ENCODE data around the gene HIC1. TPM values are rescaled to one million over a fixed set of nuclear protein-coding genes. Genes with fewer than 3 reads are reported as not detected.

The HIC1 gene
- total and polyA plus RNA-seq, 2 experiments from 2014 or later = 0.17 to 0.26 TPM

GRCh38 chr17:2040219-2040827 lies 14.6 kb upstream of the HIC1 start:
- Histone ChIP-seq H3K27me3 (ENCODE audit: insufficient read depth) (peaks cover 7% of the 10 kb centered on the region; the same call in 1 of the 2 replicates), H3K27ac (ENCODE audit: low read depth) (no peak overlapping the region), H3K4me2 (no peak overlapping the region), H3K4me1 (ENCODE audit: insufficient read depth) (peaks cover 7% of the 10 kb centered on the region), H3K9me2 (ENCODE audit: insufficient read depth) (no peaks in the 10 kb centered on the region), H2AFZ (no peak overlapping the region), H3K36me3 (ENCODE audit: insufficient read depth) (peaks cover 7% of the 10 kb centered on the region; the same call in 1 of the 2 replicates), H3K4me3 (no peak overlapping the region), H3F3A (replicated peaks; ENCODE audit: low read depth) (peaks cover 10% of the 10 kb centered on the region; the same call in 1 of the 2 replicates), H3K79me2 (replicated peaks; ENCODE audit: insufficient read depth) (no peaks in the 10 kb centered on the region), H4K20me1 (replicated peaks; ENCODE audit: insufficient read depth) (no peaks in the 10 kb centered on the region; the same call in 1 of the 2 replicates)
- DNase-seq (ENCODE audit: low spot score) (no peak), ATAC-seq (no peak)
- Mint-ChIP-seq H3K4me1 (peaks cover 5% of the 10 kb centered on the region; the same call in 2 of the 3 replicates), H3K27ac (no peak overlapping the region), H3K4me3 (peak overlapping the region; percentile 97; the same call in 2 of the 3 replicates), H3K27me3 (ENCODE audit: insufficient read depth, low read depth, poor library complexity) (peaks cover 28% of the 10 kb centered on the region), H3K9me3 (no peaks in the 10 kb centered on the region), H3K36me3 (ENCODE audit: low read depth) (peaks cover 16% of the 10 kb centered on the region)
- TF ChIP-seq STAT1 (IDR thresholded peaks at IDR 0.05; ENCODE audit: unreplicated experiment) = no peak
- TF ChIP-seq EZH2 (IDR thresholded peaks at IDR 0.05; ENCODE audit: low read depth, unreplicated experiment) = no peak
- TF ChIP-seq REST (IDR thresholded peaks at IDR 0.05; ENCODE audit: unreplicated experiment) = no peak
- no peak for TF ChIP-seq EZH2phosphoT487 (IDR thresholded peaks at IDR 0.05; ENCODE audit: unreplicated experiment)
- no peak for TF ChIP-seq JUNB (IDR thresholded peaks at IDR 0.05; ENCODE audit: unreplicated experiment)
- TF ChIP-seq POLR2AphosphoS5 (IDR thresholded peaks at IDR 0.05; ENCODE audit: low read depth) = no peak
- no peak for TF ChIP-seq ETS1 (IDR thresholded peaks at IDR 0.05)
- no peak for TF ChIP-seq CTCF (conservative IDR thresholded peaks at IDR 0.05; ENCODE audit: low read depth in 2 of 2)
- TF ChIP-seq CREB1 (CRISPR knock-in tag; IDR thresholded peaks at IDR 0.05; ENCODE audit: low read depth) = no peak
- TF ChIP-seq ZNF114 (CRISPR knock-in tag; IDR thresholded peaks at IDR 0.05) = no peak
- no peak for TF ChIP-seq ZNF462 (CRISPR knock-in tag; IDR thresholded peaks at IDR 0.05)
- TF ChIP-seq NANOG (IDR thresholded peaks at IDR 0.05; ENCODE audit: borderline replicate concordance) = no peak
- TF ChIP-seq ZNF331 (CRISPR knock-in tag; IDR thresholded peaks at IDR 0.05; ENCODE audit: low read depth) = no peak

Measured in GM23338 (cell line).